GM19193 (cell line): ENCODE measurements around the gene DYDC1.

Experiments used
- POLR2A ChIP-seq: IDR thresholded peaks from 4 replicates; pipeline ENCODE4 v1.6.1; 2011; ENCODE audit not compliant: insufficient read depth, insufficient read length; ENCODE audit errors: extremely low read depth

Gene DYDC1

DNA sequence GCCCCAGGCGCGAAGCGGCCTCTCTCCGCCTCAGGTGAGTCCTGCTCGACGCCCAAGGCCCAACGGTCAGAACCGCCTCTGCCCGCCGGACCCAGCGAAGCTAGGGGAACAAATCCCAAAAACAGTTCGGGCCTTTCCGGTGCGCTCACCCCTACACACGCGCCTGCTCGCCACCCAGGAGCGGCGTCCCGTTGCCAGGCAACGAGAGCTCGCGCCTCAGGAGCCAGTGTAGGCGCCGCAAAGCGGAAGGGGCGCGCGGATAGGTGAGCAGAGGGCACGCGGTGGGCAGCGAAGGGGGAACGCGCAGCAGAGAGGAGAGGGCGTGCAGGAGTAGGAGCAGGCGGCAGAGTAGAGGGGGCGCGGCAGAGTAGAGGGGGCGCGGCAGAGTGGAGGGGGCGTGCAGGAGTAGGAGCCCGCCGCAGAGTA lies at the start of gene DYDC1, which contains the start of gene DYDC2:
TSS of gene DYDC1 (minus strand) at position 193 of the 426 bp plus-strand sequence. CDS start 4,154 bp downstream, outside the sequence.
TSS of gene DYDC2 (plus strand) at position 219 of the 426 bp plus-strand sequence. CDS start 5,663 bp downstream, outside the sequence.
- TF ChIP-seq POLR2A: no peak

DNA sequence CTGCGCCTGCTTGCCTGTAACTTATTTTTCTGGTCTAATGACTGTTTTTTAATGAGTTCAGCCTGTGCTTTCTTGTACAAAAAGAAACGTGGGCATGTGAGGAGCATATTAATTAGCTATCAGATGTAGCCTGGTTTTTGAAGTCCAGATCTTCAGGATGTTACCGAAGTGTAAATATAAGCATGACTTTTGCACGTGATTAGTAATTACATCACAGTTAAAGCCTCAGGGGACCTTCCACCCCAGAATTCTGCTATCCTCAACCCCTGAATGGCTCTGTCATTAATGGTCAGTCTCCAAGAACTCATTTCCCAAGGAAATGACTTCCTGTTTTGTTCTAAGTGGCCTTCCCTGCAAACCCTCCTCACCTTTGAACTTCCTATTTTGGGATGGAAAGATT lies 49.6 kb upstream of the DYDC1 start:
- no peak for TF ChIP-seq POLR2A

DNA sequence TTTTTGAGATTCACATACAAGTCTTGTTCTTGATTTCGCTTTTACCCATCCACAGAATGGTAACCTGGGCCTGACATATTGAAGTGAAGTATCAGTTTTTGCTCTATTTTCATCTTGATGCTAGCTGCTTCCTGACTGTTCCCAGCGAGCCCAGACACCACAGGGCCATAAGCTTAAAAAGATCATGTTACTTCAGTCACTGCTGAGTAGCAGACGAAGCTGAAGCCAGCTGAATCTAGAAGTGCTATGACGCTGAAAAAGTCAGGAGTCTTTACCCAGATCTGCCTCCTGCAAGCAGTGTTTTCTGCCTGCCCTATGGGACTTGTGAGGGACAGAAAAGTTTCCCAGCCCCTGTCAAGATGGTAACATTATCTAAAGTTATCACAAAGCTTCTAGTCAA lies 49.1 kb upstream of the DYDC1 start:
- TF ChIP-seq POLR2A: no peak

DNA sequence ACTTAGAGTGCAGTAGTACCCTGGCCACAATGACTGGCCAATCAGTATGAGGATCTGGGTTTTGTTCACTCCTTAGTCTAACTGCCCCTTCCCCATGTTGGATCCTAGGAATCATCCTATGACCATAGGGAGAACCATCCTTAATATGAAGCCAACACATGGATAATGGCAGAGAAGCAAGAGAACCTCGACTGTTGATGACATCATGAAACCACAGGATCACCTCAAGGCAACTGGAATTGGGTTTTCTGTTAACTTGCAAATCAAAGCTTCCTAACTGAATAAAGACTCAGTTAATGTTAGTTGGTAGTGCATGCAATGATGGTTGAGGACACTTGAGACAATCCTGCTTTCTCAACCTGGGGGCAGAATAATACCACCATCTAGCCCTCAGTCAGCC lies 48.5 kb upstream of the DYDC1 start:
- no peak for TF ChIP-seq POLR2A

DNA sequence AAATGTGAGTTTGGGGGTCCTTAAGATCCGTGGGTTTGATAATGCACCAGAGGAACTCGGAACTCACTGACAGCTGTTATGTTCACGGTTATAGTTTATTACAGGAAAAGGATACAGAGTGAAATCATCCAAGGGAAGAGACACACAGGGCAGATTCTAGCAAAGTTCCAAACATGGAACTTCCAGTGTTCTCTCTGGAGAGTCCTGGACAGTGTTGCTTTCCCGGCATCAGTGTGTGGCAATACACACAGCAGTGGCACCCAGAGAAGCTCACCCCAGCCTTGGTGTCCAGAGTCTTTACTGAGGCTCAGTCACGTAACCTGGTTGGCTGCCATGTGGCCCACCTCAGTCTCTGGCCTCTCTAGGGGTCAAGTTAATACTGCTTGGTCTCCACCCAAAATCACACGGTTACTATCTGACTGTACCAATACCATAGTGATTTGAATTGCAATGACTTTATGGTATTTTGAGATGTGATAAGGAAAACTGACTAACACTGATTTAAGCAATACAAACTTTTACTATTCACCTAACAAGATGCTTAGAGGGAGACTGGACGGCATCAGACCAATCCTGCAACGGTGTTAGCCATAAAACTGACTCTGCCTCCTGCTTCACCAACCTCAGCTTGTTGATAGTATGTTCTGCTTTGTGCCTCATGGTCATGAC lies 43.7 kb upstream of the DYDC1 start:
- no peak for TF ChIP-seq POLR2A

DNA sequence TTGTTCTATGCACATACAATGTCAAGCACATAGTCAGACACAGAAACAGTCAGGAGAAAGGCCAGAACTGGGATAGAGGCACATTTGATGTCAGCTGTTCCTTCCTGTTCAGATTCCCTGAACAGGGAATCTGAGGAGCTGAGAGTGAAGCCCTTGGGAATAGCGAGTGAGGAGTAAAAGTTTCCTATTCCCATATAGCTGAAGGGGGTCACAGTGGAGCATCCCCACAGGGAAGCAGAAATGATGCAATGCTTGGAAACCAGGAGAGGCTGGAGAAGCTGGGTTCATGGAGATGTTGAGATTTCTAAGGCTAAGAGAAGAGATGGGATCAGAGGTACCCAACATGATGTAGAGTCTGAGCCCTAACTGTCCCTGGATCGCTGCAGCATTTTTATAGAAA lies 40.5 kb upstream of the DYDC1 start:
- no peak for TF ChIP-seq POLR2A

DNA sequence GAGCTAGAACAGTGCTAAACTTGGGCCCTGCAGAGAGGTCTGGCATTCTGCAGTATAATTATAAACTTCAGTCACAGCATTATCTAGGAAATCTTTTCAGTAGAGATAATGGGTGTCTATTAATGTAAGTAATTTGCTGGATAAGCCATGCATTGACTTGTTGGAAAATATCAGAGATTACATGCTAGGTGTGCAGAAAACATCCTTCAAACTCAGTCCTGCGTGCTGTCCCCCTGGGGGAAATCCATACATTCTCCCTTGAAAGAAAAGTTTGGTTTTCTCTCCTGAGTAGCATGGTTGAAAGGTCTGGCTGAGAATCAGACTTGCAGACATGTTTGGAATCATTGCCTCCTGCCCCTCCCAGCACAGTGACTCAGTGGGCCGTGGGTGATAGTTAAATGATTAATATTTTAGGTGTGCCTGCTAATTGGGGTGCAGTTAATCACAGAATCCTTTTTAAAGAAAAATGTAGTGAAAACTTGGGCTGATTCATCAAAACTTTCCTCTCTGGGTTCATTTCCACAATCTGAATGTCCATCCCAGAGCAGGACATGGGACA lies 37.9 kb upstream of the DYDC1 start:
- TF ChIP-seq POLR2A: no peak

DNA sequence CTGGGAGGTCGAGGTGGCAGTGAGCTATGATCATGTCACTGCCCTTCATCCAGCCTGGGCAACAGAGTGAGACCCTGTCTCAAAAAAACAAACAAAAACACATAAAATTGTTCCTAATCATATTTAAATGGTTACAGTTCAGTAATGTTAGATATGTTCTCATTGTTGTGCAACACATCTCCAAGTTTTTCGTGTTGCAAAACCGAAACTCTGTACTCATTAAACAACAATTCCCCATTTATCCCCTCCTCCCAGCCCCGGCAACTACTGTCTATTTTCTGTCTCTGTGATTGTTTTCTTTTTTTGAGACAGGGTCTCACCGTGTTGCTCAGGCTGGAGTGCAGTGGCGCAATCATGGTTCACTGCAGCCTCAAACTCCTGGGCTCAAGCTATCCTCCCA lies 35.7 kb upstream of the DYDC1 start:
- TF ChIP-seq POLR2A: no peak

DNA sequence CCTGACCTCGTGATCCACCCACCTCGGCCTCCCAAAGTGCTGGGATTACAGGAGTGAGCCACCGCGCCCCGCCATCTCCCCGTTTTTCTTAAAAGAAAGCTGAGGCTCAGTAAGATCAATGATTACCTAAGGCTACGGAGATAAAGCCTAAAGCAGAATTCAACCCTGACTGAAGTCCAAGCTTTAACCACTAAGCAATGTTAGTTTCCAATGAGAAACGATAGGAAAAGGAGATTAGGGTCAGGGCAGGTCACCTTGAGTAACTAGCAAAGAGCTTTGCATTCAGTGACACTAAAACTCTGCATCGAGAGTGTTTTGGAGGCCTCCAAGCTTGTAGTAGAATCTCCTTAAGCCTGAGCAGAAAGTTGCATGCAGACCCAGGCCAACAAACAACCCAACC lies 34.2 kb upstream of the DYDC1 start:
- TF ChIP-seq POLR2A: no peak

DNA sequence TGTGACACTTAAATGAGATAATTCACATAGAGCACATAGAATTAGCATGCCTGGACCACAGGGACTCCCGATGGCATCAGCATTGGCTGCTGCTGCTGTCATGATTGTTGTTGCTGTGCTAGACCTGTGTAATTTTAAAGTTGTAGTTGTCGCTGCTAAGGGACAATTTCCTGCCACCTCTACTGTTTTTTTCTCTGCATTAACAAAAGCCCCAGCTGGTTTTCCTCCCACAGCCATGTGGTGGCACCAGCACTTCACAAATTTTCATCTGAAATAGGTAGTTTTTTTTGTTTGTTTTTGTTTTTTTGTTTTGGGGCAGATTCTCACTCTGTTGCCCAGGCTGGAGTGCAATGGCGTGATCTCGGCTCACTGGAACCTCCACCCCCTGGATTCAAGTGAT lies 26.4 kb upstream of the DYDC1 start:
- no peak for TF ChIP-seq POLR2A

DNA sequence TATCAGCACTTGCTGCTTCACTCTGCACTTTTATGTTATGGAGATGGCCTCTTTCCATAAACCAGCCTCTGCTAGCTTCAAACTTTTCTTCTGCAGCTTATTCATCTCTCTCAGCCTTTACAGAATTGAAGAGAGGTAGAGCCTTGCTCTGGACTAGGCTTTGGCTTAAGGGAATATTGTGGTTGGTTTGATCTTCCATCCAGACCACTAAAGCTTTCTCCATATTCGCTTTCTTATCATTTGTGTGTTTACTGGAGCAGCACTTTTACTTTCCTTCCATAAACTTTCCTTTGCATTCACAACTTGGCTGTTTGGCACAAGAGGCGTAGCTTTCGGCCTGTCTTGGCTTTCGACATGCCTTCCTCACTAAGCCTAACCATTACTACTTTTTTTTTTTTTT lies 23.6 kb upstream of the DYDC1 start:
- TF ChIP-seq POLR2A: no peak

DNA sequence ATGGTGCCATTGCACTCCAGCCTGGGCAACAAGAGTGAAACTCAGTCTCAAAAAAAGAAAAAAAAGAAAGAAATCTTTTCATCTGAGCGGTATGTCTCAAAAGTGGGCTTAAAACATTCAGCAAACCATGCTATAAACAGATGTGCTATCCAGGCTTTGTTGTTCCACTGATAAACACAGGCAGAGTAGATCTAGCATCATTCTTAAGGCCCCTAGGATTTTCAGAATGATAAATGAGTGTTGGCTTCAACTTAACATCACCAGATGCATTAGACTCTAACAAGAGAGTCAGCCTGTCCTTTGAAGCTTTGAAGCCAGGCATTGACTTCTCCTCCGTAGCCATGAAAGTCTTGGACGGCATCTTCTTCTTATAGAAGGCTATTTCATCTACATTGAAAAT lies 23.1 kb upstream of the DYDC1 start:
- no peak for TF ChIP-seq POLR2A

DNA sequence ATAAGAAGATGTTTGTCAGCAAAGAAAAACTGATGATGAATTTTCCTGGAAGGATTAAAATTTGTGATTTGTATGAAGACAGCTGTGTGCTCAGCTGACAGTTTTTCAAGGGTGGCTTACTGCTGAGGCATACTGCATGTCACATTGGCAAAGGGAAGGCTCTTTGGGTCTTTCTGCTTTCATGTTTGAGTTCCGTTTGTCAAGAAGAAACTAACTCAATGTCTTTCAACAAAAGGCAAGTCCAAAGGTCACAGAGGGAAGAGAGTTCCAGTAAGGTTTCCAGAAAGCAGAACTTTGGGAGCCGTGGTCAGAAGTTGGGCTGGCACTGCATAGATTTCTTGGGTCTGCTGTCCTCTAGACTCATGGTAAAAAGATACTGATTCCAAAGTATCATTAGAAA lies 16.9 kb upstream of the DYDC1 start:
- no peak for TF ChIP-seq POLR2A

DNA sequence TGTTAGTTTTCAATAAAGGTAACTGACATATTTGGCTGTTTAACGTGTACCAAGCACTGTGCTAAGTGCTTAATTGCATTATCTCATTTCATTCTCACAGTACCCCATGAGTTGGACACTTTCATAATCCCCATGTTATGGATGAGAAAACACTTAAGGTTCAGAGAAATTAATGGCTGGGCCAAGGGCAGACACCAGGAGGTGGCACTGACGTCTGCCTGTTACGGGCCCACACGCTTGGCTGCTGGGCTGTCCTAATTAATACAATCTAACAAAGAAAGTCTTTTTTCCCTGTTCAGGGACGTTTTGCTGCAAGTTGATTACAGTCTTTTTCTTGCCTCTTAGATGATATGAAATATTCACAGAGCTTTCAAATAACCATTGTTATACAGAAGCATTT lies 16.1 kb upstream of the DYDC1 start:
- no peak for TF ChIP-seq POLR2A

DNA sequence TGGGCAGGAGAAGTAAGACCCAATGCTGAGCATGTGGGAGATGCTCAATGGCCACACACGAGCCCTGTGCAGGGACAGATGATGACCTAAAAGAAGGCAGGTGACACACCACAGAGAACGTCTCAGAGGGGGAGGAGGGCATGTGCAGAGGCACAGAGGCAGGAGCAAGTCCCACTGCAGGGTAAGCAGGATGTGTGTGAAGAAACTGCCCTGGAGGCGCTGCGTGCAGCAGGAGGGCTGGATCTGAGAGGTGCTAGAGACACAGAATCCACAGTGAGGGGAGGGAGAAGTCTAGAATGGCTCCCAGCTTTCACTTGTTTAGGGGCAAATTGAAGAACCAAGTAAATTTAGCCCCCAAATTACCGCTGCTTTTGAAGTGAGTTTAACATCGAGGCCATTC lies 14.9 kb upstream of the DYDC1 start:
- TF ChIP-seq POLR2A: no peak

DNA sequence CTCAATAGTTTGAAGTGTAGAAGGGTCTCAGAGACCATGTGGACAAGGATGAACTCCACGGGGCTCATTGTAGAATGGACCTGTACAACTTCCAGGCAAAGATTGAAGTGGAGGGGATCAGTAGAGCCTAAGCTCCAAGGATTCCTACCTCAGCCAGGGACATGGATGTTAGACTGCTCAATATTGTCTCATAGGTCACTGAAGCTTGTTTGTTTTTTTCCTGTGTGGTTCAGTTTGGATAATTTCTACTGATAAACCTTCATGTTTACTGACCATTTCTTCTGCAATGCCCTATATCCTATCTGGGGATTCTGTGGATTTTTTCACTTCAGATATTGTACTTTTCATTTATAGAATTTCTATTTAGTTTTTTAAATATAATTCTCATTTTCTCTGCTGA lies 9.0 kb upstream of the DYDC1 start:
- TF ChIP-seq POLR2A: no peak
